GM12801 (cell line): ENCODE data around the gene TPCN1.

Source experiments
- CTCF ChIP-seq: IDR thresholded peaks from one replicate; pipeline ENCODE4 v1.5.1; 2011; ENCODE audit warnings: control low read depth; ENCODE audit not compliant: insufficient read length; ENCODE audit errors: extremely low read depth

The TPCN1 gene

DNA sequence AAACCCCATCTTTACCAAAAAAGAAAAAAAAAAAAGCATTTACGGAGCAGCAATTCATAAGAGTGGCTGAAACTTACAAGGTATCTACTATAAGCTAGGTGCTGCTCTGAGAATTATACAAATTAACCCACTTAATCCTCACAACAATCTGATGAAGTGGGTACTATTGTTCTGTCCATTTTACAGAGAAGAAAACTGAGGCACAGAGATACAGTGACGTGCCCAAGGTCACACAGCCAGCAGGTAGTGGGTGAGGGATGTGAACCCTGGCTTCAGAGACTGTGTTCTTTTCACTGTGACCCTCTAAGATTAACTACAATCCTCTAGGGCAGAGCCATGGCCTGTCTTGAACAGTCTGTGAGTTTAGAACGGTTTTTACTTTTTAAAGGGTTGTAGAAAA is 39.3 kb upstream of the TPCN1 start:
- no peak for TF ChIP-seq CTCF

DNA sequence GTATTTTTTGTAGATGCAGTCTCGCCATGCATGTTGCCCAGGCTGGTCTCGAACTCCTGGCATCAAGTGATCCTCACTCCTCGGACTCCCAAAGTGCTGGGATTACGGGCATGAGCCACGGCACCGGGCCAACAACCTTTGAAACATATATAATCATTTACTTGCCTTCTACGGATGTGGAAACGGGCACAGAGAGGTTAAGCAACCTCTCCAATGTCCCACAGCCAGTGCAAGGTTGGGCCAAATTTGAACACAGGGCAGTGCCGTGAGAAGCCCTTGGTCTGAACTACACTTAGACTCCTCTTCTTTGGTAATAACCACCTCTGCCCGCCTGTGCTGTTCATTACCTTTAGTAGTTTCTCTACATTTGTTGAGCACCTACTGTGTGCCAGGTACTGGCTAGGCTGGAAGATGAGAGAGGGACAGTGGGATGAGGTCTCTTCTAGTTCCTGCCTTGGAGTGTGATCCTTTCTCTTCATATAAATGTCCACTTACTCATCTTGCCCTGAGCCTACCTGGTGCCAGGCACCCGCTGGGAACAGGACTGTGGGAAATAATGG is 38.2 kb upstream of the TPCN1 start:
- no peak for TF ChIP-seq CTCF

DNA sequence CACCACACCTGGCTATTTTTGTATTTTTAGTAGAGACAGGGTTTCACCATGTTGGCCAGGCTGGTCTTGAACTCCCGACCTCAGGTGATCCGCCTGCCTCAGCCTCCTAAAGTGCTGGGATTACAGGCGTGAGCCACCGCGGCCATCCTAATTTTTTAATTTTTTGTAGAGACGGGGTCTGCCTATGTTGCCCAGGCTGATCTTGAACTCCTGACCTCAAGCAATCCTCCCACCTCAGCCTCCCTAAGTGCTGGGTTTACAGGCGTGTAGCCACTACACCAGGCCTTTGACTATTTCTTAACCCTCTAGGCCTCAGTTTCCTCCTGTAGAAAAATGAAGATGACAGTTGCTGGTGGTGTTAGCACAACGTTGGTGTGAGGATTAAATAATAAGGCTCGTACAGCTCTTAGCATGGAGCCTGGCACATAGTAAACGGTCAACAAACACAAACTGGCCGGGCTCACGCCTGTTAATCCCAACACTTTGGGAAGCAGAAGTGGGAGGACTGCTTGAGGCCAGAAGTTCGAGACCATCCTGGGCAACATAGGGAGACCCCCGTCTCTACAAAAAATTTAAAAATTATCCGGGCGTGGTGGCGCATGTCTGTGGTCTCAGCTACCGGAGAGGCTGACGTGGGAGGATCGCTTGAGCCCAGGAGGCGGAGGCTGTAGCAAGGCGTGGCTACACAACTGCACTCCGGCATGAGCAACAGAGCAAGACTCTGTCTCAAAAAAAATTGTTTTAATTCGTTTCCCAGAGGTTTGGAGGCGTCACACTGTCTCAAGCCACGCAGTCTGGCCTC is 37.0 kb upstream of the TPCN1 start:
- TF ChIP-seq CTCF = no peak

DNA sequence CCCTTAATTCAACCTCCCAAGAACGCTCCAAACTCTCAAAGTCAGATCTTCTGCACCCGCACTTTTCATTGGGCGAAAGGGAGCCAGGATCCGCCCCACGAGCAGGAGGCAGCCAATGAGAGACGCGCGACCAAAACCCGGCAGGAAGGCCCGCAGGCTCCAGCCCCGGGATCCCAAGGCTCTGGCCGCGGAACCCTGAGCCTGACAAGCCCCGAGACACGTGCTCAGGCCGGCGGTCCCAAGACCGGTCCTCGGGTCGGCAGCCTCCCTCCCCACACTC is 36.4 kb upstream of the TPCN1 start:
- no peak for TF ChIP-seq CTCF

GRCh38 chr12:113185180-113186032 is 35.9 kb upstream of the TPCN1 start, which contains the start of the genes DDX54 and RITA1:
Gene DDX54, minus strand, starts transcription at chr12:113185478. Its CDS starts 27 bp downstream, at chr12:113185451.
Gene RITA1, plus strand, starts transcription at chr12:113185721. Its CDS starts 1,026 bp downstream, at chr12:113186747.
- TF ChIP-seq CTCF = no peak

- TF ChIP-seq CTCF = no peak
Observed at GRCh38 chr12:113186033-113186365, 35.3 kb upstream of the TPCN1 start.

- TF ChIP-seq CTCF = no peak
Observed at GRCh38 chr12:113186666-113187325, 34.5 kb upstream of the TPCN1 start.
